GM12801 (cell line): ENCODE data around the gene MCC.

ENCODE experiments used
- TF ChIP-seq, protein P1 (sequence below): IDR thresholded peaks from one replicate; pipeline ENCODE4 v1.5.1; 2011; ENCODE audit warnings: control low read depth; ENCODE audit not compliant: insufficient read length; ENCODE audit errors: extremely low read depth

MCC gene

GRCh38 chr5:113031557-113031956 is 456.7 kb downstream of the MCC start:
- TF ChIP-seq, protein P1, sequence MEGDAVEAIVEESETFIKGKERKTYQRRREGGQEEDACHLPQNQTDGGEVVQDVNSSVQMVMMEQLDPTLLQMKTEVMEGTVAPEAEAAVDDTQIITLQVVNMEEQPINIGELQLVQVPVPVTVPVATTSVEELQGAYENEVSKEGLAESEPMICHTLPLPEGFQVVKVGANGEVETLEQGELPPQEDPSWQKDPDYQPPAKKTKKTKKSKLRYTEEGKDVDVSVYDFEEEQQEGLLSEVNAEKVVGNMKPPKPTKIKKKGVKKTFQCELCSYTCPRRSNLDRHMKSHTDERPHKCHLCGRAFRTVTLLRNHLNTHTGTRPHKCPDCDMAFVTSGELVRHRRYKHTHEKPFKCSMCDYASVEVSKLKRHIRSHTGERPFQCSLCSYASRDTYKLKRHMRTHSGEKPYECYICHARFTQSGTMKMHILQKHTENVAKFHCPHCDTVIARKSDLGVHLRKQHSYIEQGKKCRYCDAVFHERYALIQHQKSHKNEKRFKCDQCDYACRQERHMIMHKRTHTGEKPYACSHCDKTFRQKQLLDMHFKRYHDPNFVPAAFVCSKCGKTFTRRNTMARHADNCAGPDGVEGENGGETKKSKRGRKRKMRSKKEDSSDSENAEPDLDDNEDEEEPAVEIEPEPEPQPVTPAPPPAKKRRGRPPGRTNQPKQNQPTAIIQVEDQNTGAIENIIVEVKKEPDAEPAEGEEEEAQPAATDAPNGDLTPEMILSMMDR, result no peak

GRCh38 chr5:113031104-113031503 is 457.1 kb downstream of the MCC start:
- TF ChIP-seq, protein P1, result no peak

GRCh38 chr5:113029614-113030013 is 458.6 kb downstream of the MCC start:
- TF ChIP-seq, protein P1, result no peak

DNA sequence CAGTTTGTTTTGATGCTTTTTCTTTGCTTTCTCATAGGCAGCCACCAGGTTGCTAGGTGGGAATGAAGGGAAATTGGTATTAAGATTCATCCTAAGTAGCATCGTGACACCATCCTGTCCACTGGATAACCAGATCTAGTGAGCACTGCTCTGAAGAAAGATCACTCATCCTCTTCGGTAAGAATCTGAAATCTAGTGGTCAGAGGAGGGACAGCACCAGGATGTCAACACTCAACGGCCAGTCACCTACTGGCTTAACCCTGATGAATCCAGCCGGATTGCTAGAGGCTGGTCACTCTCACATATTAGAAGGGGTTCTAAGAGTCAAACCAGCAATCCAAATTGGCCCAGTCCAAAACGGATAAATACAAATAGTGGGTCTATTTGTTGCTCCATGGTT is 460.8 kb downstream of the MCC start:
- TF ChIP-seq, protein P1, result no peak

DNA sequence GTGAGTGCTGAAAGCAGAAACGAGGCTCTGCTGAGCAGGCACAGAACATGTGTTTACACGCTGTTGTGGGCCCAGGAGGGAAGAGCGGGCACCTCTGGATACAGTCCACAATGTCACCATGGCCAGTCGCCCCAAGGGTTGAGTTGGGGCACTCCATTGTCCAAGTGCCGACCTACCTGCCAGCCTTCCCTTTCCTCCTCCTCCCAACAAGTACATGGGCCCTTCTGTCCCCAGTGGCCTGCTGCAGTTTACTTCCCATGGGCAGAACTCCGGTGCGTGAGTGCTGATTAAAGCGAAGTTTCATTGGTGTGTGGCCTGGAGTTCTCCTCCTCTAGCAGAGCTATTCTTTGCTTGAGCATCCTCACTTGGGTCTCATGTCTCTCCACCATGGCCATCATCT is 461.2 kb downstream of the MCC start:
- TF ChIP-seq, protein P1, result no peak

DNA sequence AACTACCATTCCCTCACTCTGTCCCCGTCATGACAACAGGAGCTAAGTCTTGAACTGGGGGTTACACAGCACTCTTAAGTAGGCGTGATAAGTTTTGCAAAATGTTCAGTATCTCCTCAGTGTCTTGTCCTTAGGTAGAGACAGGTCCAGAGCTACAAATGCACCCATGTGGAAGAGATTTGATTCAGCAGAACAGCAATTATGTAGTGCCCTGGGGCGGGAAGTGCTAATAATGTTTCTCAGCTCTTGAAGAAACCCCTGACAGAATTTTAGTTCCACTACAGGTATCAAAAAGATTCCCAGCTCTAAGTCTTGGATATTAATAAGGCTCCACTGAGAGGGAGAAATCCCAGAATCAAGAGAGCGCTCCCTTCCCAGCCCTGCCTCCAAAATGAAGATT is 462.0 kb downstream of the MCC start:
- TF ChIP-seq, protein P1, result no peak

- TF ChIP-seq, protein P1, result no peak
Measured at GRCh38 chr5:113025596-113025995, 462.7 kb downstream of the MCC start.
